ENCODE data around the gene NEU1.

DNA sequence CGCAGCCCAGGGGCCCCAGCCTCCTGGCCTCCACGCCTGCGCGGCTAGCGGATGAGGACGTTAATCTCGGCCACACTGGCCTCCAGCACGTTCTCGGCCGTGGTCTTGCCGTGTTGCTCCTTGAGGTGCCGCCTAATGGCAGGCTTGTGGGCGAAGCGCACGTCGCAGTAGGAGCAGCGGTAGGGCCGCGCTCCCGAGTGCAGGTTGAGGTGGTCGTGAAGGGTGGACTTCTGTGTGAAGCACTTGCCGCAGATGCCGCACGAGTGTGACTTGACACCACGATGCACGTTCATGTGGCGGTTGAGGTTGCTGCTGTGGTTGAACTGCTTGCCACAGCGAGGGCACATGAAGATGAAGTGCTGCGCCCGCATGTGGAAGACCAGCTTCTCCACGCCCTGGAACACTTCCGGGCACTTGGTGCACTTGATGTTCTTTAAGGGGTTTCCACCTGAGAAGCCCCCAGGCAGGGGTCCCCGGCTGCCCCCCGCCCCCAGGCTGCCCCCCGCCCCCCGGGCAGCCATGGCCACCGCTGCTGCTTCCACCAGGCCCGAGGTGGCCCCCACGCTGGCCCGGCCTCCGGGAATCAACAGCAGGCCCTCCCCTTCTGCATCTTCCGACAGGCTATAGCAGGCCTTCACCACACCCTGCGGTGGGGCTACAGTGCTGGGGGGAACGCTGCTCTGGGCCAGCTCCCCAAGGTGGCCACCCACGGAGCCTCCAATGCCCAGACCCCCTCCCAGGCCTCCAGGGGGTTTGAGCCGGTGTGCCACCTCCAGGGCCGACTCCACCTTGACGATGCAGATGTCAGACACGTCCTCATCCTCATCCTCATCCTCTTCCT lies 37.5 kb upstream of the NEU1 start:
- TF ChIP-seq POLR2A (IDR thresholded peaks at IDR 0.05; ENCODE audit: control extremely low read depth in 1 of 2, low read depth in 2 of 2, low read length in 2 of 2) (no peak), EP300 (IDR thresholded peaks at IDR 0.05; ENCODE audit: borderline replicate concordance in 1 of 2, low read depth in 2 of 2, low read length in 2 of 2) (no peak), POLR2AphosphoS5 (IDR thresholded peaks at IDR 0.05; ENCODE audit: low read depth, low read length) (no peak), JUND (IDR thresholded peaks at IDR 0.05; ENCODE audit: low read length) (no peak), BCL11A (IDR thresholded peaks at IDR 0.05; ENCODE audit: low read depth in 2 of 2, low read length in 2 of 2) (no peak), SRF (IDR thresholded peaks at IDR 0.05; ENCODE audit: low read depth, low read length) (no peak), CEBPB (IDR thresholded peaks at IDR 0.05; ENCODE audit: low read depth, low read length) (no peak)
